HG03039 (cell line): ENCODE results near the gene ADRB1.

ENCODE experiments used
- ATAC-seq: cut with Tn5 transposase; IDR thresholded peaks from one replicate; pipeline ENCODE4 v1.9.1; 2021; ENCODE audit warnings: mild to moderate bottlenecking, moderate library complexity; ENCODE audit not compliant: unreplicated experiment

Gene ADRB1

DNA sequence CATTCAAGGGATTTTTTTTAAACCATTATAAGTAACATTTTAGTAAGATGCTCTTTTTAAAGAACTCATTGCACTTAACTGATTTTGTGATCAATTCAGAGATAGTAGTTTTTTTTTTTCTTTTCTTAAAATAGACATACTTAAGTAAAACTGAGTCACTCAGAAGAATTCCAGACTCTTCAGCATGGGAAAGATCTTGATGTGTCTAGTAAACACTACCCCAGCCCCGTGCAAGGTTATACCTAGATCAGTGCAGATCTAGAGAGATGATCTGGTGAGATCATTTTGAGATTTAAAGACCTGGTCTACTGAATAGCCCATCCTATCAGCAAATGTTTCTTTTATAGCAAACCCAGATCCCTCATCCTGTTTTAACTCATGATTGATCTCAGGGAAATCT is 8.6 kb downstream of the ADRB1 start:
- no peak for ATAC-seq

DNA sequence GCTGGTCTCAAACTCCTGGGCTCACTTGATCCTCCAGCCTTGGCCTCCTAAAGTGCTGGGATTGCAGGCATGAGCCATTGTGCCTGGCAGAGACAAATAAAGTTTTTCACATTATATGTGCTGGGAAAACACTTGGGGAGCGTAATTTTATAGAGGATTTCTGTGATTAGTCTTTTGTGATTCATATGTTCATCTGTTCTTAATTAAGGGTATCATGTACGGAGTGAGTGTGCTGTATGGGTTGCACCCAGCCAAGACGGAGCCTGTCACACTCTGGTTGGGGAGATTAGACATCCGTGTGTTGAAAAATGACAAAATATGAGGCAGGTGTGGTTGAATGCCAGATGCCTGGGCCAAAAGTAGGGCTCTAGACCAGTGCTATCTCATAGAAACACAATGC is 10.3 kb downstream of the ADRB1 start:
- ATAC-seq: no peak

DNA sequence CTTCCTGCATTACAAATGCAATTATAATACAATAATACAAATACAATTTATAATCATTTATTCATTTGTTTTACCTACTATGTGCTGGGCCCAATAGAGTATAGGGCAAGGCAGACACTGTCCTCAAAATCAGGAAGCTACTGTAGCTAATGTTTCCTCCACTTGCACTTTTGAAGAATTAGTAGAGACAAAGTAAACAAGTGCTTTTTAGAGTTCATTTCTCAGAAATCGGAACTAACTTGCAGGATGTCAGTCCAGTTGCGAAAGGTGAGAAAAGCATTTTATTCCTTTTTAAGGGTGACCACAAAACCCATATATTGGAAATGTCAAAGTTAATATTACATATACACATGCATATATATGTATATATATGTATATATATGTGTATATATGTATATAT is 14.2 kb downstream of the ADRB1 start:
- no peak for ATAC-seq

DNA sequence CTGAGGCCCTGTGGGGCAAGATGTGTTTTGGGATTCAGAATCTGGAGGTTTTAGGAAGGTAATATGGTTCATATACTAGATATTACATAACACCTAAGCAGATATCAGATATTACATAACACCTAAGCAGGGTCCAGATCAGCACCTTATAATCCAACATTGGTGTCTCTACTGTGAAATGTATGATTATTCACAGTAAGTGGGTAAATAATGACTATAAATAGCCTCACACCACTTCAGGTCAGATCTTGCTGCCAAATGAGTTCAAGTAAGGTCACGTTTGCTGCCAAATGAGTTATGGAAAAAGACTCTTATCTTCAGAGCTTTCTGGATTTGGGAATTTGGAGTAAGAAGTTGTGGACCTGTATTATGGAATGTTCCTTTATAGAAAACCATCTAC is 14.6 kb downstream of the ADRB1 start:
- ATAC-seq: no peak

DNA sequence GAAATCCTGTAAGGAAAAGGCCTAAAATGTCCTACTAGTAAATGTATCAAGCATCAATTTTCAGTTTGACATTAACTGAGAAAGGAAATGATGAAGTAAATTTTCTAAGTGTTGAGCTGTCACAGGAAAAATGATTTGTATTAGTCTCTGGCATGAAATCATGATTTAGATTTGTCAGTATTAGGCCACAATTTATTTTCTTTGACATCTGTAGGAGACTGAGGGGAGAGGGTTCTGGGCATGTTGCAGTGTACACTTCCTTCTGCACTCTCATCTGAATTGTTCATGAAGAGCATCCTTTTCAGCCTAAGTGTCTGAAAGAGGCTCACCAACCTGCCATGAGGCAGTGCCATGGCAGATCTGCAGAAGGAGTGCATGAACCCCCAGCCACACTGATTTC is 15.9 kb downstream of the ADRB1 start:
- ATAC-seq: no peak

DNA sequence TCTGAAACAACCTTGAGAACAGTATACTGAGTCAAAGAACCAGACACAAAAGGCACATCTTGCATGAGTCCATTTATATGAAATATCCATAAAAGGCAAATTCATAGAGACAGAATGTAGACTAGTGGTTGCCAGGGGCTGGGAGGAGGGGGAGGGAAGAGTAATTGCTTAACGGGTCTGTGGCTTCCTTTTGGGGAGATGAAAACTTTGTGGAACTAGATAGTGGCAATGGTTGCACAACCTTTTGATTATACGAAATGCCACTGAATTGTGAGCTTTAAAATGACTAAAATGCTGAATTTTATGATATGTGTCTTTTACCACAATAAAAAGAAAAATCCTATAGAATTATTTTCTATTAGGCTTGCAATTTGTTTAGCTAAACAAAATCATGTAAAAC is 16.8 kb downstream of the ADRB1 start:
- ATAC-seq: no peak

DNA sequence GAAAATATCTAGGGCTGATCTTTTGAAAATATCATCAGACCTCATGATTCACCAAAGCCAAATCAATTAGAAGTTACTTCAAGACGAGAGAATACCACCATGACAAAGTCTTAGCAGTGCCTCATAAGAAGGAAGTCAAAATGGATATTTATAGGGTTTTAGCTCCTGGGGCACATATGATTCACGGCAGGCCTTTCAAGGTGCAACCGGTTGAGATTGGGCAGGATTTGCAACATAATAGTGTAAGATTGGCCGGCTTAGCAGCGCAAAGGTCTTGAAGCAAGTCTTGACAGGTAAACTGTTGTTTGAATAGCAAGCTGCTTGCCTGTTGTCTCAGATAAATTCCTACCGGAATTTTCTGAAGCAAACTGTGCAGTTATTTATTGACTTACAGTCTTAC is 17.5 kb downstream of the ADRB1 start:
- ATAC-seq: no peak

DNA sequence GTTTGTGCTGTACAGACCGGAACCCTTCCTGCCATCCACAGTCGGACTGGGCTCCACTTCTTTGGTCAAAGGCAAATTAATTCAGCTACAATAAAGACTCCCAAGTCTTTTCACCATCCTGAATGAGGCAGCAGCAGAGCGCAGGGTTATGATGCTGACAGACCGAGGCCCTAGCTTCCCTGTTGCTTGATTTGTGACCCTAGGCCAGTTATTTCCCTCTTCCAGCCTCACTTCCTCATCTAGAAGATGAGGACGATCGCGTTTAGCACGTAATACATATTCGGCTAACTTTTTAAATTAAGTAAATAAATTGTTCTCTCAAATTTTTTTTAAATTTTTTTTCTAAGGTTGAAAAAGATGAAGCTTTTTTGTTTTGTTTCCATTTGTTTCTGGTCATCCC is 18.1 kb downstream of the ADRB1 start:
- no peak for ATAC-seq

DNA sequence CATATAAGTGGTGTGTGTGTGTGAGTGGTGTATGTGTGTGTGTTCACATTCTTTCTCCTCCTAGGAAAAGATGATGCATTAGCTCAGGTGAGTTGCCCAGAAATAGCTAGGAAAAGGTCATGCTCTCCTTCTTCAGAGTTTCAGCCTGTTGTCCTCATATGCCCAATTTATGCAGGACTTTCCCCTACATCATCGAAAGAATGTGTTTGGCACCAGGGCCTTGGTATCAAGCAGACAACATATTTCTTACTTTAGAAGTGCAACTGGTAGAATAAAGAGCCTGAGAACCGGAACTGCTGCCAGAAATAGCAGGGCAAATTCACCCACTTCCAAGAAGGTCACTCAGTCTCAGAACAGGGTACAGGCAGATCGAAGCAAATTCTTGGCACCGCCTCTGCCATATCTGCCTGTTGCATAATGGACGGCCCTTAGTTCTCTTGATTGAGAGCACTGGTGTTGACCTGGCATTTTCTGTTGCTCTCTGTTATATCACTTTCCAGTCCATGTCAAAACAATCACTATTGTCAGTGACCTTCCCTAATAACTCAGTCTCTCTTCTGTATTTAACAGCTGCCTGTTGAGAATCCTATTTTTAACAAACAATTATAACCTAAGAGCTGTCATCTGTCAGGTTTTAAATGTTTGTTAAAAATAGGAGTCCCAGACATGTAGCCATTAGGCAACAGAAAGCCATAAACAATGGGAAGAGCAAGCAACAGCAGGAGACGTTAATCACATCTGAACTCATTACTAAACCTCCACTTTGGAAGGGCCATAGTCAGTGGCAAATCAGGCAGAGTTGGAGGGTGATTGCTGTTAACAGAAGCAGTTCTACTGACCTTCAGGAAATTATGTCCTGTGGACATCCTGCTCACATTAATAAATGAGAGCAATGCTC is 20.7 kb downstream of the ADRB1 start:
- ATAC-seq: no peak

DNA sequence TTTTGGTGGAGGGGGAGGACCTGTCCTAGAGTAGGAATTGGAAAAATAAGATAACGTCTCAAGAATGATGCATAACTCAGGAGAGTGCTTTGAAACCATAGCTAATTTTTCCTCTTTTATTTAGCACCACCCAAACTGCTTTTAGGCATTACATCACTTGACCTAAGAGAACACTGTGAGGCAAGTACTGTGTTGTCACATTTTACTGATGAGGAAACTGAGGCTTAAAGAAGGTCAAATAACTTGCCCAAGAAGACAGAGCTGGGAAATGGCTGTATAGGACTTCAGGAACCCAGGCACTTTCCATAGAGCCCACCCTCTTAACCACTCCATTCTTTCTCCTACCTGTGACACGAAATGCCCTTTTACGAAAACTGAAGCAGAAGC is 21.4 kb downstream of the ADRB1 start:
- no peak for ATAC-seq

DNA sequence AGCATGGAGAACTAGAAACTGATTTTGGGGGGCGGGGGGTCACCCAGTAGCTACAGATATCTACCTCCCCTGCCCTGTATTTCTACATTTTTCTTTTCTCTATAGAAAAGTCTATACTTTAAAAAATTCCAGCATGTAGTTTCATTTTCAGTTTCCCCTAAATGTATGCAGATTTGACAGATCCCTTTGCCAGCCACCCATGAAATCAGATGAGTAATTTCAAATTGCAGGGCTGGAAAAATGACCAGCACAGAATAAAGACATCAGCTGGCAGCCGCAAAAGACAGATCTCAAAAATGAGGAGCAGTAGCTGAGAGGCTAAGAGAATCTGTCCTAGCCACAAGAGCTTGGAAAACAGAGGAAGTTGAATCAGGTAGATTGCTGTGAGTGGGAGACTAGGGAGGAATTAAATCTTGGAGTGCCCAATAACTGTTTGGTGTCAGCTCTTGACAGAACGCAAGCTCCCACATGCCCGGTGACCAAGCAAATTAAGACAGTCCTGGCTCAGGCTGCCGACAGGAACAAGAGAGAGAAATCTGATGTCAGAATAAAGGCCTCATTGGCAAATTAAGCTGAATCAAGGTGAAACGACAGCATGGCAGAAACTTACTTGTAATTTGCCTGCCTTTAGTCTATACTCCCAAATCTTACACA is 24.5 kb downstream of the ADRB1 start:
- no peak for ATAC-seq

DNA sequence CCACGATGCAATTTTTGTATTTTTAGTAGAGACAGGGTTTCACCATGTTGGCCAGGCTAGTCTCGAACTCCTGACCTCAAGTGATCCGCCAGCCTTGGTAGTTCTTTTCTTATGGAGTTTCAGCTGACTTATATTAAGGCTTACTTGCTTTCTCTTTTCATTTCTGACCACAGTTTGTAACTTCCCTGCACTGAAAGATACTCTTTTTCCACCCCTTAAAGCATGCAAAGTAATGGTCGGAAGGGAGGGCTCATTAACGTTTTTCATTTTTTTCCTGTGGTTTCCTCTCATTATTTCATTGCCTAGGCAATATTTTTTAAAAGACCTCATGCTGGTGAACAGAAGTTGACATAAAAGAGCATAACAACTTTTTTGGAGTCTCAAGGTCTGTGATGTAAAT is 27.0 kb downstream of the ADRB1 start:
- no peak for ATAC-seq

DNA sequence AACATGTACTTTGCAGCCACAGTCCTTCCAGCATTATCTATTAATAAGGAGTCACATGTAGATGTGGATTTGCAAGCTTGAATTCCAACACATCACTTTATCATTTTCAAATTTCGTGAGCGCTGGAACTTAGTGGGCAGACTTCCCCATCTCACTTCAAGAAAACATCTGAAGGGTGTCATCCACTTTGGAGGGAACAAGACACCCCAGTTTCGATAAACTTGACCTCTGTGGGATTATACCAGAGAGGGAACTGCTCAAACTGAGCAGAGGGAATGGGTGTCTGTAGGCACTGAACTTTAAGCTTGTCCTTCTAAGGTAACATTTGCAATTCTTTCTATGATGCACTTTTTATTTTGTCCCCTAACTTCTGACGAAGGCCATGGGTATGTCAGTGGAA is 27.5 kb downstream of the ADRB1 start:
- ATAC-seq: no peak

DNA sequence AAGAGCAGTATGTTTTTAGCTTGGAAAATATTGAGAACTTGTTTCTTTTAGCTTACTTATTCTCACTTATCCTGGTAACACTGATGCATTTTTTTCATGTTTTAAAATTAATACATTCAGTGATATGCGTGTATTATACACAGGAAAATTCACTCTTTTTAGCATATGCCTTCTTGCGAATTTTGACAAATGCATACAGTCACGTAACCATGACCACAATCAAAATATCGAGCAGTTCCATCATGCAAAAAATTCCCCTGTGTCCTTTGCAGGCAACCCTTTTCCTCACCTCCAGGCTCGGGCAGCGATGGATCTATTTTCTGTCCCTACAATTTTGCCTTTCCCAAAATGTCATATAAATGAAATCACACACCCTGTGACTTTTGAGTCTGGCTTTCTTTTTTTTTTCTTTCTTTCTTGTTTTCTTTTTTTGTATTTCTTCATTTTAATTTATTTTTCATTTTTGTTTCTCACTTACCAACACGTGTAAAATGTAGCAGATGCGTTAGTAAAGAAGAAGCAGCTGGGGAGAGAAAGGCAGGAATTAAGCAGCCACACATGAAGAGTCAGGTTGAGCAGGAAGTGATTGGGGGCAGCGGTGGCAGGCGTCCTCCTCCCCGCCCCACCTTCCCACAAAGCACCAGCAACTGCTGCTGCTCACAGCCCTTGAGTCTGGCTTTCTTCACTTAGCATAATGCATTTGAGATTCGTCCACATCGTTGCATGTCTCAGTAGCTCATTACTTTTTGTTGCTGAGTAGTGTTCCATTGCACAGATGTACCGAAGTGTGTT is 29.9 kb downstream of the ADRB1 start:
- ATAC-seq: no peak

DNA sequence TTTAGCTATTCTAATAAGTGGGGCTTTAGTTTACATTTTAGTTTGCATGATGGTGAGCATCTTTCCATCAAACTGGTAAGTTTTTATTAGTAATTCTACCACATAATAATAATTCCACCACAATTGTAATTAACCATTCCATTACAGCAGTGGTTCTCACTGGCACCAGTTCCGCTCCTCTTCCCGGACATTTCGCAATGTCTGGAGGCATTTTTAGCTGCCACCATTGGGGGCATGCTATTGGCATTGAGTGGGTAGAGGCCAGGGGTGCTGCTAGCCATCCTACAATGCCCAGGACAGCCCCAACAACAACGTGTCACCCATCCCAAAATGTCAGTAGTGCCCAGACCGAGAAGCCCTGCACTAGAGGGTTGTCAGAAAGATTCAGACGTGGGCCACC is 31.4 kb downstream of the ADRB1 start:
- no peak for ATAC-seq

DNA sequence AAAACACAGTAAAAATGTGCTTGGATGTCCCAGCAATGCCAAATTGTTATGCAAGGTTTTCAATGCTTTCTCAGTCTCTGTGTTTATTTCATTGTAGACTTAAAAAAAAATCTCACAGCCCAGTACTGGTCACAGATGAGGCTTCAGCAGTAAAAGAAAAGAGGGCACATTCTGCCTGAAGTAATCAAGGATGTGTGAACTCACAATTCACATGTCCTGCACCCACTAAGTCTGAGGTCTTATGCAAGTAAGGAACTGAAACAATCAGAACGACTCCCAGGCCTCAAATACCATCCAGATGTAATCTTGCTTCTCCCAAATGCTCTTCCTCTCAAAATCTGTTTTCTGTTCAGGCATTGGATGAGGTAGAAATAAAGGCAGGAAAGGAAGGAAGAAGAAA is 33.7 kb downstream of the ADRB1 start:
- ATAC-seq: no peak

DNA sequence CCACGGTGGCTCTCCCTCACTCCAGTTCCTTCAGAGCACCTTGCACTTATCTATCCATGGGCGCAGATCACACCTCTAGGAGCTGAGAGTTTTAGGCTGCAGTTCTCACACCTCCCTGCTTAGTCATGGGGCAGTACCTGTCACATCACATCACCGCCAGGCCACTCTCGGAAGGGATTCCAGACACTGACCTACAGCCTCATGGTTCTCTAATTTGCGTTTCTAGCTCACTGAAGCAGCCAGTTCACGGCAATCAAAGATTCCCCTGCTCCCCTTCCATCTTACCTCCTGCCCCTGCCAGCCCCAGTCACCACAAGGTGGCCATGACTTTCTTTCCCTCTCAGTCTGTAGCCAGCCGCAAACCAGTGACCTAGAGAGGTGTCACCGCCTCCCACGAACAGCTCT is 34.2 kb downstream of the ADRB1 start:
- ATAC-seq: no peak

DNA sequence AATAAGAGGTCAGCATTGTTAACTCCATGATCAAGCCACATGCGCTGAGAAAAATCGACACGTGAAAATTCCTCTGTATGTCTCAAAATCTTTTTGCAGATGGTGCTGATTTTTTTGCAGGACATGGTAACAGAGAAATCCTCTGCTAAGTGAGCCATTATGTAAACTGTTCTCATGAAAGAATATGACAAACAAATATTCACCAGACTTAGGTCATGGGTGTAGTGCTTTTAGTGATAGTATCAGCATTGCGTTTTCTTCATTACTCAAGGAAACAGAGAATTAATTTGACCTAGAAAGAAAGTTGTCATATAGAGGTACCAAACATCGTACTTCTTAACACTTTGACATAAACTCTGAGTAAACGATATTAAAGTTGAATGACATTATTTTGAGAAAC is 34.7 kb downstream of the ADRB1 start:
- no peak for ATAC-seq

DNA sequence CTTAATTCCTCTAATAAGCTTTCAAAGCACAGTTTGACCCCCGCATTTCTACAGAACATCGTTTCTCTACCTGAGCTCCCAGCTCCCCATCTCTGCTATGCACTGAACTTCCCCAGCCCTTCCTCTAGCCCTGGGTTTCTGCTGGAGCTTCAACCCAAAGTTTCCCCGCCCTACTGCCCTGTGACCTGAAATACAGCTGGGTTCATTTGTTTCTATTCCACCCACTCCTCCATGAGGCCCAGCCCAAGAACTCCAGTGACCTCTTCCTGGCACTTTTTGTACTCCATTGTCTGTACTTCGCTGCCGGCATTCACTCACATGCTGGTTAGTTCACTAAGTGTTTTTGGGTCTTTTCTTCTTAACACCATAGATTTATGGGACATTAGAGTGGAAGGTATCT is 35.8 kb downstream of the ADRB1 start:
- no peak for ATAC-seq

DNA sequence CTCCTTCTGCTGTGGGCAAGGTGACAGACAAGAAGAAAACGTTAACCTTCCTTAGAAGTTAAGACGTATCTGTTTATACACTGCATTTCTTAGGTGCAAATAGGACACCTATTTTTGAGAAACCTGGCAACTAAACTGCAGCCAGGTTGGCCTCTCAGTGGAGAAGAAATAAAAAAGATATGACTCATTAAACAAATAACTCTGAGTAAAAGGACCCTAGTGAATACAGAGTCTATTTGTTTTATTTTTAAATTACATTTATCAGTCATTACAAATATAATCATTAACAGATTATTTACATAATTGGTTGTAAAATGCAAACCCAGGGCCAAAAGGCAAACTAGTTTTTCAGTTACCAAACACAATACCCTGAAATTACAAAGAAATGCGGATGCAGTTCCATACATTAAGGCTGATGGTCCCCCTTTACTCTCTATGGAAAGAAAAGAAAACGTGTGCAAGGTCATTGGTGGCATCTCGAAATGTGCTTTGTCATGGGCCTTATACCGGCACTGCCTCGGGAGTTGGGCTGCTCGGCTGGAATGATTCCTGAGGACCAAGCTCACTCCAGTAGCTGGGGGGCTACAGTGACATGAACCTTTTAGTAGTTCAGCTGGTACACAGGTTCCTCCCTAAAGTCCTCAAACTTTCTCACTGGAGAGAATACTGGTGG is 38.4 kb downstream of the ADRB1 start:
- no peak for ATAC-seq

DNA sequence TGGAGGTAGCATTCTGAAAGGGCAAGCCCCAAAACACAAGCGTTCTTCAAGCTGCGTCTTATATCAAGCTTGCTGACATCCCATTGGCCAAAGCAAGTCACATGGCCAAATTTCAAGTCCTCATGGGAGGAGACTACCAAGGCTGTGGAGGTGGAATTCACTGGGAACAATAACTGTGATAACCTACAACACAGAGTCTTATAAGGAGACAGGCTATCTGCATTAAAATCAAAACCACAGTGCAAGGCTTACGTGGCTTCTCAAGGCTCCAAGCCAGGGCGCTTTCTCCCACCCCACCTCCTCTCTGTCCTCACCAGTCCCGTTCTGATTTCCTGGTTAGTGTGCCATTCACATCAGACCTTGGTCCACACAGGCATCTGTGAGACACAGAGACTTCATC is 39.4 kb downstream of the ADRB1 start:
- no peak for ATAC-seq
